ENCODE results near the gene PNLDC1.
"Not testable (repeated sequence)": the region's sequence is repeated elsewhere in the genome, so short reads cannot be mapped to it uniquely, and the experiment has no call there.

PNLDC1 gene

DNA sequence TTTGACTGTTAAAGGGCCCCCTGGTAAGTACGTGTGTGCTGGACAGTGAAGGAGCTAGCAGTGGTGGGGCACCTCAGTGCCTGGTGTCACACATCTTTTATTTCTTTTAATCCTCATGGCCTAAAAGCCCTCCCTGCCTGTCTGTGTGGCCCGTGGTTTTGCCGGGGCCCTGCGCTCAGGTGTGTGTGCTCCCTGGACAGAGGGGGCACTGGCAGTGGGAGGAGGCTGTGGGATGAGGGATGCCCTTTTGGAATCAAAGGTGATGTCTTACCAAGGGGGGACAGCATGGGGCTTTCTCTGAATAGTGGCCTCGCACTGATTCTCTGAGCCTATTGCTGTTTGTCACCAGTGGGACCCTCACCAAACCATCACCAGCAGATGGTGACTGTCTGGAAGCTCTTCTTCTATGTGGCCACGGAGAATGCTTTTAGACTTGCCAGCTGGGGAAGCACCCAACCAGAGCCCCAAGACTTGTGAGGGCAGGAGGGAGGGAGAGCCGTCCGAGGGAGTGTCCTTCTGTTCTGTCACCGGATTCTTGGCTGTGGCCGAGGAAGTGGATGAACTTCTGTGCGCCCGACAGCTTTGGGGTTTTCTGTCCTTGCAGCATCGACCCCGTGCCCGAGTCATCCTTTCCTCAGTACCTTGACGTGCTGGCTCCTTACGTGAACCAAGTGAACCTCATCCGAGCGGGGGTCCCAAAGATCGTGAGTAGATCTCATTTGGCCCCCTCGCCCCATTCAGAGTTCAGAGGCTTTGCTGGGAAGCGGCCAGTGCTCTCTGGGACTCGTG, 18.1 kb downstream of the PNLDC1 start:
- no peak for DNase-seq (ENCODE audit: low read depth in 2 of 3, low spot score in 2 of 3)

- no peak for DNase-seq (ENCODE audit: low read depth in 2 of 3, low spot score in 2 of 3)
Observed at GRCh38 chr6:159819098-159819497, 19.0 kb downstream of the PNLDC1 start.

DNA sequence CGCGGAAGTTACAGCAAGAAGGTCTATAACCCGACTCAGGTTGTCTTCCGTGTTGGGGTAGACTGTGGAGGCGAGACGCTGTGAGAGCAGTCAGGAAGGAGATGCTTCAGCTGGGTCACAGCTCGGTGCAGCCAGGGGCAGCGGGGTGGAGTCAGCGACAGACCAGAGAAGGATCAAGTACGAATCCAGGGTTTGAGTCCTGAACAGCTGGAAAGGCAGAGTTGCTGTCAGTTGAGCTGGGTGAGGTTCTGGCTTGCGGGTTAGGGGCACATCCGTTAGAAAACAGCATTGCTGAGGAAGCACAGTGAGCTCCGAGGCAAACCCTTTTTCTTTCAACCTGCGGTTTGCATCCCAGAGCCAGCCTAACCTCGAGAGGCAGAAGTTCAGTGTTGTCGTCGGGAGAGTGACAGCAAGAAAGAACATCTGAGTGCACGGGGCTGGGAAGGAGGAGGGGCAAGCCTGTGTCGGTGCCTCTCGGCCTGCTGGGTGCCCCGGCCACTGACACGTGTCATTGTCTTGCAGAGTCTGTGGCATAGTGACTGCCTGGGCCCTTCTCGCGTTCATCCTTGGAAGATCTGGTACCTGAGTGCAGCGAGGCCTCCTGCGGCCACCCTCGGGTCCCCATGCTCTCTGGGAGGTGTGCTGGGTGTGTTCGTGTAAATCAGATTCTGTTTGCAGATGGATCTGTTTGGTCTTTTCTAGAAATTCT, 20.0 kb downstream of the PNLDC1 start:
- DNase-seq (ENCODE audit: low read depth in 2 of 3, low spot score in 2 of 3) = peak in 1 of 3 experiments; percentile 5

DNA sequence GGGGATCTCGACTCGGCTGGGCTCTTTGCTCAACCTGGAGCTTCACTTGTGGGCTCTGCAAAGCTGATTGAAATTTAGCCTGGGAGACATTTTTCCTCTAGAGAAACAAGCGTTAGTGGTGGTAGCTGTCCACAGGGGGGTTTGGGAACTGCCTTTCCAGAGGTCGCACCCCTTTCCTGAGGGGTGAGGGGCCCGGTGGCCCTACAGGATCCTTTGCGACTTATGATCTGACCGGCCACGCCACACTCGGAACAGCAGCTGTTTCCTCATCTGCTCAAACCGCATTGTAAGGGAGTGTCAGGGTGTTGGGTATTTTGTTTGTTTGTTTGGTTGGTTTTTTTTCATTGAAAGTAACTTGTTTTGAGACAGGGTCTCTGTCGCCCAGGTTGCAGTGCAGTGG, 21.0 kb downstream of the PNLDC1 start:
- no peak for DNase-seq (ENCODE audit: low read depth in 2 of 3, low spot score in 2 of 3)

DNA sequence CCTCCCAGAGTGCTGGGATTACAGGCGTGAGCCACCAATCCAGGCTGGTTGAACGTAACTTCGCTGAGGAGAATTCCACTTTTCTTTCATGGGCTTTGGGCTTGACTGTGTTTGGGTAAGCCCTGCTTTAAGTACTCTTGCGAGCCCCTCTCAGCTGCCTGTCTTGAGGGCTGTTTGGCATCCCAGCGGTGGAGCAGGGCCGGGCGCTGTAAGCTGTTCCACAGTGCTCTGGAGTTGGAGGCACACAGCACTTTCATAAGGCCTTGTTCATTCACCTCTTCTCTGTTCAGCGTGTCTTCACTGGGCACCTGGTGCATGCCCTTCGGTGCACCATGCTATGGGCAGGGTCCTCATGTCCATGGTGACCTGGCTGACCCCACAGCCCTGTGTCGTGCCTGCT, 21.6 kb downstream of the PNLDC1 start:
- no peak for DNase-seq (ENCODE audit: low read depth in 2 of 3, low spot score in 2 of 3)

DNA sequence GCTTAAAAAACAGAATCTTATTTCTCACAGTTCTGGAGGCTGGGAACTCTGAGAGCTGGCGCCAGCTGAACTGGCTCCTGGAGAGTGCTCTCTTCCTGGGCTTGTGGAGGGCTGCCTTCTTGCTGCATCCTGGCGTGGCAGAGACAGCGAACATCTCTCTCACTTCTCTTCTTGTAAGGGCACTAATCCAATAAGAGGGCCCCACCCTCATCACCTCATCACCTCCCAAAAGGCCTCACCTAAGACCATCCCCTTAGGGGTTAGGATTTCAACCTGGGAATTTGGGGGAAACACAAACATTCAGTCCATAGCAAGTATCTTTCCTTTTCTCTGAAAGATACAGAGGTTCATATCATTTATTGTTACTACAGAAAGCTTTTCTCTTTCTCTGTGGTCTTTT, 23.9 kb downstream of the PNLDC1 start:
- no peak for DNase-seq (ENCODE audit: low read depth in 2 of 3, low spot score in 2 of 3)

- DNase-seq (ENCODE audit: low read depth in 2 of 3, low spot score in 2 of 3) = not testable (repeated sequence)
Observed at GRCh38 chr6:159824690-159825089, 24.6 kb downstream of the PNLDC1 start.

- DNase-seq (ENCODE audit: low read depth in 2 of 3, low spot score in 2 of 3) = no peak
Observed at GRCh38 chr6:159826004-159826403, 25.9 kb downstream of the PNLDC1 start.

- no peak for DNase-seq (ENCODE audit: low read depth in 2 of 3, low spot score in 2 of 3)
Observed at GRCh38 chr6:159826968-159827647, 27.0 kb downstream of the PNLDC1 start.

DNA sequence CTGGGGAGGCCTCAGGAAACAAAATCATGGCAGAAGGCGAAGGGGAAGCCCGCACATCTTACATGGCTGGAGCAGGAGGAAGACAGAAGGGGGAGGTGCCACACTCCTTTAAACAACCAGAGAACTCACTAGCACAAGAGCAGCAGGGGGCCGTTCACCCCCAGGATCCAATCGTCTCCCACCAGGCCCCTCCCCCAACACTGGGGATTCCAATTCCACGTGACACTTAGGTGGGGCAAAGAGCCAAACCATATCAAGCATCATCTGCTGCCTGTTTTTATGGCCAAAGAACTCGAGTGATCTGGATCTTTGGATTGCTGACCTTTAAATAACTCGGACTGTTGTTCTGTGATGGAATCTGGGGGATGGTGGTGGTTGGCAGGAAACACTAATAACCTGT, 28.0 kb downstream of the PNLDC1 start:
- no peak for DNase-seq (ENCODE audit: low read depth in 2 of 3, low spot score in 2 of 3)

DNA sequence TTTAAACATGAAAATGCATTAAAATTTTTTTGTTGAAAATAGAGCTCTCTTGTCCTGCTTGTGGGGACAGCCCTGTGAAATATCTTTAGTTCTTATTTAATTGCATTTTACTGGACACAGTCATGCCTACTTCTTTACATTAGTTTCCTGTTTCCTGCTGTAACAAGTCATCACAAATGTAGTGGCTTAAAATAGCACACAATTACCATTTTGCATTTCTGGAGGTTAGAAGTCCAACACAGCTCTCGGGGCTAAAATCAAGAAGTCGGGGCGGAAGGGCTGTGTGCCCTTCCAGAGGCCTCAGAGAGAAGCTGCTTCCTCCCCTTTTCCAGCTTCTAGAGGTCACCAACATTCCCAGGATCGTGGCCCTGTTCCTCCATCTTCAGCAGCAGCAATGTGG, 29.4 kb downstream of the PNLDC1 start:
- no peak for DNase-seq (ENCODE audit: low read depth in 2 of 3, low spot score in 2 of 3)

- DNase-seq (ENCODE audit: low read depth in 2 of 3, low spot score in 2 of 3) = no peak
Observed at GRCh38 chr6:159830501-159831372, 30.7 kb downstream of the PNLDC1 start.

DNA sequence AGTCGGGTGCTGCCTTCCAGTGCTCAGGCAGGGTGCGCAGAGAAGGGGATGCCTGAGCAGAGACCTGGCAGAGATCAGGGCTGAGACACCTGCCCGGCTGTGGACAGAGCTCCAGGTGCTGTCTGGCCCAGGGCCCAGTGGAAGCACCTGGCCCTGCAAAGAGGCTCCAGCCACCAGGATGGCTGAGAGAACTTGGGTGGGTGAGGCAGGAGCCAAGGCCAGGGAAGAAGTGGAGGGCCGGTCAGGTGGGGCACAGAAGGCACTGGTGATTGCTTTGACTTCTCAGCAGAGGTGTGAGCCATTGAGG, 31.2 kb downstream of the PNLDC1 start:
- DNase-seq (ENCODE audit: low read depth in 2 of 3, low spot score in 2 of 3) = no peak

DNA sequence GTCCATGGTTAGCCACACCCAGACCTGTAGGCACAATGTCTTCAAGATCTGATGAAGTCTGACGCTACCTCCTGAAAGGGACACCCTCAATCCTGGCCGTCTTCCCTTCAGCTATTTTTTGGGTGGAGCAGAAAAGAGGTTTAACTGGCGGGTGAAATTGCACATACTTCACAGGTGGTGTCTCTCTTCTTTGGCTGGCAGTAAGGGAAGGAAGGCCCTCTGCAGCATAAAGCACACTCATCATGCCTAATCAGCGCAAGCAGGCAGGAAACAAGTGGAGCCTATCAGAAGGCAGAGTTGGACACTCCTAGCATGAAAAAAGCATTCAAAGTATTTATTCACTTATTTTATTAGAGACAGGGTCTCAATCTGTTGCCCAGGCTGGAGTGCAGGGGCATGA, 32.9 kb downstream of the PNLDC1 start:
- no peak for DNase-seq (ENCODE audit: low read depth in 2 of 3, low spot score in 2 of 3)

DNA sequence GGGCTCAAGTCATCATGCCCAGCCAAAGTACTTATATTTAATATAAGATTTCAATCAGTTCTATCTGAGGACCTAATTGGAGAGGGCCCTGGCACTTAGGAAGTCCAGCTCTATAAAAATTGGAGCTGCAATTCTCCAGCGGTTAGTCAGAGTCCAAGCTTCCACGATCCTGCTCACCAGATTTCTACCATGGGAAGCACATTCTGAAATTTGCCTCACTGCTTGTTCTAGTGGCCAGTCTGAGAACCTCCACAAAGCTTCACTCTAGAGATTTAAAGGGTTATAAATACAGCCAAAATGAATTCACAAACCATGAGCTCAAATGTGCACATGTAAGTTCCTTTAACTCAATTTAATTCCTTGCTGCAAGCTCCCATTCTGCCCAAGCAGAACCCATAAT, 33.5 kb downstream of the PNLDC1 start:
- no peak for DNase-seq (ENCODE audit: low read depth in 2 of 3, low spot score in 2 of 3)

DNA sequence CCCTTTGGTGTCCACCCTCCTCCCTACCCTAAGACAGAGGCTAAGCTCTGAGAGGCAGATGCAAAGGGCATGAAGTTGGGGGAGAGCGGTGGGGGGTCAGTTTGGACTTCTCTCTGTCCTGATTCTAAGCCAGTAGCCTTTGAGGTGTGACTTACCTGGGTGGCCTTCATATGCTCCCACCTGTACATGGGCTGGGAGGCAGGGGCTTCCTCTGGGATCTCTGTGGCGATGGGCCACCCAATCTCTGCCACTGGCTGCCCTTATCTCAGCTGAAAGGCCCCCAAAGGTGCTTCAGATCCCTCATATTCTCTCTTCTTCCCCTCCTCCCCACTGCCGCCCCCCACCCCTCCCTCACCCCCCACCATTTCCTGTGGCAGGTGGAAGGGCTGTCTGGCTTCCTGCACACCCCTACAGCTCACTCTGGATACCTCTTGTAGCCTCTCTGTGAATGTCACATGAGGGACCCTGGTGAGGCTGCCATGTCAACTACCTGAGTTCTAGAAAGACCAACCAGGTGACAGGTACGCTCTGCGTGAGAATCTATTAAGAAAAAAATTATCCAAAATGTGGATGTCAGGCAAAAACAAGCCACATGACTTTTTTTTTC, 34.0 kb downstream of the PNLDC1 start:
- DNase-seq (ENCODE audit: low read depth in 2 of 3, low spot score in 2 of 3) = no peak

DNA sequence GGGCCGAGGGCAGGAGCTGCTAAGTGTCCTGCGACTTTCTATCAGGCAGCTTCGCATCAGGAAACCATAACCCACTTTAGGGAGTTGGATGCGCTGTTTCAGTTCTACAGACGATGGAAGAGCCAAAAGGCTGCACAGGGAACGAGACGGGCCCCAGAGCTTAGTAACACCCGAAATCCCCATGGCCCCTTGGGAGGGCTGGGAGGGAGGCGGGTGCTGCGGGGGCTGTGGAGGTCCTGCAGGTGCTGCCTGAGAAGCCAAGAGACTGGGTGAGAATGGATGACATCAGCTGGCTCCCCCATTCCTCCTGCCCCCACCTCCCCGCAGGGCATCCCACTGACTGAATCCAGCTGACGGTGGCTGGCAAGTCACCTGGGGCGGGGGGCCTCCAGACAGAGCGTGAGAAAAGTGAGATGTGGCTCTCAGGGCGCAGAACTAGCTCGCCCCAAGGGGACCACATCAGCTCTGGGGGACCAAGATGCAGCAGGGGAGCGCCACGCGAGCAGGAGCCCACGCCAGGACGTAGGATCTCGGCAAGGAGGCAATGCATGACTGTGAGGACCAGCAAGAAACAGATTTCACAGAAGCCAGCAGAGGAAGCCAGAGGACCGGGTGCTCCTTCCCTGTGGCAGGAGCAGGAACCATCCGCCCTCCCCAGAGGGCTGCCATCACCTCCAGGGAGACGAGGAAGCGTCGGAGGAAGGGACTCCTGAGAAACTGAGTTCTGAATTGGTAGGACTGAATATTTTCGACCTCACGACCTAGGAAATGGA, 36.8 kb downstream of the PNLDC1 start:
- no peak for DNase-seq (ENCODE audit: low read depth in 2 of 3, low spot score in 2 of 3)

GRCh38 chr6:159837511-159837910, 37.4 kb downstream of the PNLDC1 start:
- no peak for DNase-seq (ENCODE audit: low read depth in 2 of 3, low spot score in 2 of 3)

DNA sequence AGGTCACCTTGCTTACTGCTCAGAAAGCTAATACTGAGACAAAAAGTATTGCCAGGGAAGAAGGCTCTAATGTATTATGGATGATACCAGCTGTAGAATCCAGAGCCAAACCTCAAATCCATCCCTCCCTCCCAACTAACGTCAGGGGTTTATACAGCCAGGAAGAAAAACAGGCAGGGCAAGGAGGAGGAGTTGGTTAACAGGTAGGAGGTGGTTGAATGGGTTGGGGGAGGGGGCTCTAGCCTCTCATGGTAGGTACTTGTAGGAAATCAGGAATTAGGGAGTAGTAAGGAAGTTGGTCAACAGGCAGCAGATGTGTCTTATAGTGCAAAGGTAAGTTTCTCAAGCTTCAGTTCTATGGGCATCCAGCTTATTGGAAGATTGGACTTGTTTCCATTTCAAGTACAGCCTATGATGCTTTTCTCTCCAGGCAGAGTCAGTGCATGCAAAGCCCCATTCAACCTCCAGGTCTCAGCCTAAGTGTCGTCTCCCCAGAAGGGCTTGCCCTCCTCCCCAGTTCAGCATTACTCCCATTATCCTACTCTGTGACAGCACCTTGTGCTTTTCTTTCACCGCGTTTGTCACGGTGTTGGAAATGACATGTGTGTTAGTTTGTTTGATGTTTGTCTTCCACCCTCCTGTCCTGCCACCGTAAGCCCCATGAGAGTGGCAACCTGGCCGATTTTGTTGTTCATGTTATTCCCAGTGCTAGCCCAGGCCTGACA, 38.1 kb downstream of the PNLDC1 start:
- no peak for DNase-seq (ENCODE audit: low read depth in 2 of 3, low spot score in 2 of 3)

DNA sequence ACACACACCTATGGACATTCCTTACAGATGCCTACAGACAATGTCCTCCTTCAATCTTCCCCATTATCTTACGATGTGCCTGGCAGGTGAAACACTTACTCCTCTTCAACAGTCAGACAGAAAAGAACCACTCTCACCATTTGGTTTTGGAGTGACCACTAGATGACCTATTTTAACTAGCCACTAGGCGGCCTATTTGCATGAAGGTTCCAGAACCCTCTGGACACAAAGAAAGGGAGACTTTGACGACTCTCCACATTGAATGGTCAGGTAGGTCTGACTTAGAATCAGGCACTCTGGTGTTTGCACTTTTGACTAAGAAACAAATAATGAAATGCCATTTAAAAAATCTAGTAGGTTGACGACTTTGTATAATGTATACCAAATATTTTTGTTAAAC, 42.0 kb downstream of the PNLDC1 start:
- no peak for DNase-seq (ENCODE audit: low read depth in 2 of 3, low spot score in 2 of 3)

Measured in activated CD8-positive, alpha-beta memory T cell treated with anti-CD3 and anti-CD28 coated beads for 48 hours (primary cell).